HG02571 (cell line): ENCODE data around the gene ADCY1.

Experiments used
- ATAC-seq: cut with Tn5 transposase; IDR thresholded peaks from one replicate; pipeline ENCODE4 v1.9.1; 2021; ENCODE audit warnings: mild to moderate bottlenecking, moderate library complexity; ENCODE audit not compliant: unreplicated experiment

The ADCY1 gene

GRCh38 chr7:45623157-45623556 is 49.0 kb downstream of the ADCY1 start:
- ATAC-seq = no peak

- no peak for ATAC-seq
These were observed 49.7 kb downstream of the ADCY1 start for GRCh38 chr7:45623740-45624391.

GRCh38 chr7:45624392-45624760 is 50.2 kb downstream of the ADCY1 start:
- no peak for ATAC-seq

- ATAC-seq = no peak
These were observed 50.9 kb downstream of the ADCY1 start for GRCh38 chr7:45625067-45625466.

GRCh38 chr7:45625714-45626440 is 51.7 kb downstream of the ADCY1 start:
- no peak for ATAC-seq

- ATAC-seq = no peak
These were observed 52.6 kb downstream of the ADCY1 start for GRCh38 chr7:45626441-45627430.

- ATAC-seq = no peak
These were observed 53.7 kb downstream of the ADCY1 start for GRCh38 chr7:45627691-45628456.

- no peak for ATAC-seq
These were observed 57.4 kb downstream of the ADCY1 start for GRCh38 chr7:45631569-45631968.

GRCh38 chr7:45636733-45637132 is 62.6 kb downstream of the ADCY1 start:
- no peak for ATAC-seq

- ATAC-seq = no peak
These were observed 64.7 kb downstream of the ADCY1 start for GRCh38 chr7:45638916-45639315.

GRCh38 chr7:45642044-45642443 is 67.9 kb downstream of the ADCY1 start:
- ATAC-seq = no peak

GRCh38 chr7:45643630-45644029 is 69.5 kb downstream of the ADCY1 start:
- ATAC-seq = no peak

GRCh38 chr7:45644237-45644636 is 70.1 kb downstream of the ADCY1 start:
- ATAC-seq = no peak

- ATAC-seq = no peak
These were observed 71.2 kb downstream of the ADCY1 start for GRCh38 chr7:45645141-45645969.

GRCh38 chr7:45646207-45646821 is 72.1 kb downstream of the ADCY1 start:
- ATAC-seq = no peak

- no peak for ATAC-seq
These were observed 73.0 kb downstream of the ADCY1 start for GRCh38 chr7:45646996-45647825.

- no peak for ATAC-seq
These were observed 74.0 kb downstream of the ADCY1 start for GRCh38 chr7:45647967-45648670.

- no peak for ATAC-seq
These were observed 74.5 kb downstream of the ADCY1 start for GRCh38 chr7:45648671-45648995.
